Left lung (tissue), 10 donors: ENCODE data around the gene NCK2. TPM values are rescaled to one million over a fixed set of nuclear protein-coding genes. Genes with fewer than 3 reads are reported as not detected.

Experiments used
- ATAC-seq: fragments of 200-7000 bp; cut with Tn5 transposase; one replicate; pipeline ENCODE4 v1.9.1; 2020; ENCODE audit warnings: moderate library complexity
- DNase-seq, 4 donors: peaks; one replicate each; pipeline ENCODE4 v3.0.0-alpha.2; 2013 to 2020
- H3K27ac ChIP-seq, 2 donors: fragments of 200-600 bp; sonication (generic) in 1 of 2; one replicate each; pipeline versions ENCODE4 v1.5.0 to v1.8.0; 2020 to 2021
- H3K27me3 ChIP-seq, 2 donors: fragments of 200-600 bp; sonication (generic) in 1 of 2; one replicate each; pipeline versions ENCODE4 v1.5.0 to v1.8.0; 2020 to 2021
- H3K36me3 ChIP-seq, 2 donors: fragments of 200-600 bp; sonication (generic) in 1 of 2; one replicate each; pipeline versions ENCODE4 v1.5.0 to v1.8.0; 2020 to 2021
- H3K4me1 ChIP-seq, 2 donors: fragments of 200-600 bp; one replicate each; pipeline ENCODE4 v1.8.0; 2021
- H3K4me3 ChIP-seq, 2 donors: fragments of 200-600 bp; sonication (generic) in 1 of 2; one replicate each; pipeline versions ENCODE4 v1.5.0 to v1.8.0; 2020 to 2021; ENCODE audit warnings: mild to moderate bottlenecking in 1 of 2
- H3K9me3 ChIP-seq, 2 donors: fragments of 200-600 bp; sonication (generic) in 1 of 2; one replicate each; pipeline versions ENCODE4 v1.5.0 to v1.8.0; 2020 to 2021
- intact Hi-C, 2 donors: fragments of 100-400 bp; cut with DNase I; formaldehyde crosslinking; loops; one replicate each; pipeline versions ENCODE4 v1.11.2 to v1.14.2; 2022
- polyA plus RNA-seq, 6 donors: library from polyadenylated mRNA; unstranded; fragments of 120-200 nt; gene quantifications; one replicate each; pipeline ENCODE4 v1.2.1, GENCODE V29; 2013; ENCODE audit not compliant: insufficient read length in 6 of 6
- total RNA-seq, 2 donors: library from RNA; stranded (reverse); fragmentation: NEBNext Ultra II Directional; extraction: Animal tissue kit (Norgen Biotek cat#: 25700); gene quantifications; one replicate each; pipeline ENCODE4 v1.2.1, GENCODE V29; 2021
- TF ChIP-seq, protein P1 (sequence below), 2 donors: fragments of 200-600 bp; sonication (generic) in 1 of 2; IDR thresholded peaks; one replicate each; pipeline versions ENCODE4 v1.5.0 to v1.8.0; 2021; ENCODE audit warnings: antibody characterized with exemption in 2 of 2
- donor health status: DM: no; HTN: yes; CAD: no.
- donor health status: DM: no; HTN: no; CAD: no.

Gene NCK2
- total and polyA plus RNA-seq, 8 donors, result 37.6 to 88.5 (median 71.7) TPM

DNA sequence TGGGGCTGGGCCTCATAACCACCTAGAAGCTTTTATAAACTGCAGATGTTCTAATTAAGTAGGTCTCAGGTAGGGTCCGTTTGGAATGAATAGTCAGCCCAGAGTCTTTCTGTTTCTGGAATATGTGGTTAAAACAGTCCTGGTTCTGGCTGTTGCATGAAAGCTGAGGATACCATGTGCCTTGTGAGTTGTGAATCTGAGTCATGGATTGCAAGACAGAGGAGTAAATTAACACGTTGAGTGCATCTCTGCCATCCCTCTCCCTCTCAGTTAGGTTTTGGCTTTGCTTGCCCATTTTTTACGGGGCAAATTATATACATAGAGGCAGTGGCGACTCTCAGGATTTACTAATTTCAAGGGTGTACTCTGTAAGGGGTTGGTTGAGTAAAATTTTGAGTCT, 59.1 kb downstream of the NCK2 start:
- Histone ChIP-seq H3K9me3 (no peaks in the 10 kb centered on the region), H3K4me3 (no peak overlapping the region), H3K36me3 (no peaks in the 10 kb centered on the region), H3K27ac (peak overlapping the region in 1 of 2 donors; percentile 83), H3K4me1 (peaks cover 11 to 60% of the 10 kb centered on the region in 2 donors), H3K27me3 (no peaks in the 10 kb centered on the region)
- TF ChIP-seq, protein P1, sequence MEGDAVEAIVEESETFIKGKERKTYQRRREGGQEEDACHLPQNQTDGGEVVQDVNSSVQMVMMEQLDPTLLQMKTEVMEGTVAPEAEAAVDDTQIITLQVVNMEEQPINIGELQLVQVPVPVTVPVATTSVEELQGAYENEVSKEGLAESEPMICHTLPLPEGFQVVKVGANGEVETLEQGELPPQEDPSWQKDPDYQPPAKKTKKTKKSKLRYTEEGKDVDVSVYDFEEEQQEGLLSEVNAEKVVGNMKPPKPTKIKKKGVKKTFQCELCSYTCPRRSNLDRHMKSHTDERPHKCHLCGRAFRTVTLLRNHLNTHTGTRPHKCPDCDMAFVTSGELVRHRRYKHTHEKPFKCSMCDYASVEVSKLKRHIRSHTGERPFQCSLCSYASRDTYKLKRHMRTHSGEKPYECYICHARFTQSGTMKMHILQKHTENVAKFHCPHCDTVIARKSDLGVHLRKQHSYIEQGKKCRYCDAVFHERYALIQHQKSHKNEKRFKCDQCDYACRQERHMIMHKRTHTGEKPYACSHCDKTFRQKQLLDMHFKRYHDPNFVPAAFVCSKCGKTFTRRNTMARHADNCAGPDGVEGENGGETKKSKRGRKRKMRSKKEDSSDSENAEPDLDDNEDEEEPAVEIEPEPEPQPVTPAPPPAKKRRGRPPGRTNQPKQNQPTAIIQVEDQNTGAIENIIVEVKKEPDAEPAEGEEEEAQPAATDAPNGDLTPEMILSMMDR (IDR thresholded peaks at IDR 0.05), result no peak
- ATAC-seq (no peak), DNase-seq (no peak)
- intact Hi-C loops, result no loop called here

DNA sequence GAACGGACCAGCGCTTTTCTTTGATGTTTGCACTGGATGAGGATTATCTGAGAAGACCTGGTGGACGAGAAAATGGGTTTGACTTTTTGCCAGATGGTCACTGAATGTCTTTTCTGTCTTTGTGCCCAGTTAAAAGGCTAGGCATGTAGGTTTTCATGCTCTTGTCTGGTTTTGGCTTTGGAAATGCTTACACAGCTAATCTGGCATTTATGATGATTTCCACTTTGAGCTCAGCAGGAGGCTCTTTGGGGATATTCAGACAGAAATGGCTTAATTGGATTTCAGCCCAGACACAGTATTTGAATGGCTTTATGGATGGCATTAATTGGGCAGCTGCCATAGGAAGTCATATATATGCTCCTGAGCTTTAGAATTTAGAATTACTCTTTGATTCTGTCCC, 59.6 kb downstream of the NCK2 start:
- ATAC-seq (no peak), DNase-seq (peak in 1 of 4 donors; percentile 34)
- Histone ChIP-seq H3K9me3 (no peaks in the 10 kb centered on the region), H3K27me3 (no peaks in the 10 kb centered on the region), H3K4me1 (peaks cover 10 to 55% of the 10 kb centered on the region in 2 donors), H3K27ac (peak overlapping the region in 1 of 2 donors; percentile 83), H3K4me3 (no peak overlapping the region), H3K36me3 (no peaks in the 10 kb centered on the region)
- TF ChIP-seq, protein P1 (IDR thresholded peaks at IDR 0.05), result no peak
- intact Hi-C loops, result no loop called here

DNA sequence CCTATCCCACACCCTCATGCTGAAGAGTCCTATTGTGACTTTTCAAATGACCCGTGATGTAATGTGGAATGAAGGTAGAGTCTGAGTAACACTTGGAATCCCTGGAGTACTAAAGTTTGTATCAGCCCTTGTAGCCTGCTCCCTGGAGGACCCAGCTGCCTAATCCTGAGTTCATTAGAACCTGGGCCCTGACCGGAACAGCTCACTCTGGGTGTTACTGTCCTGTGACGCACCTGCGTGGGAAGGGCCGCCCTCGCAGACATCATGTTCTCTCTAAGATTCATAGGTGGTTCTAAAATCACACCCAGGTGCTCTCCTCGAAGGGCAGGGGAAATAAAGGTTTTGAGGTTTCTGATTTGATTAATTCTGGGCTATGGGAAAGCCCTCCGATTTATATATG, 62.3 kb downstream of the NCK2 start:
- Histone ChIP-seq H3K4me3 (no peak overlapping the region), H3K36me3 (no peaks in the 10 kb centered on the region), H3K4me1 (peaks cover 4 to 36% of the 10 kb centered on the region in 2 donors), H3K27me3 (no peaks in the 10 kb centered on the region), H3K9me3 (no peaks in the 10 kb centered on the region), H3K27ac (no peak overlapping the region)
- intact Hi-C loops, result no loop called here
- TF ChIP-seq, protein P1 (IDR thresholded peaks at IDR 0.05), result no peak
- ATAC-seq (no peak), DNase-seq (no peak)

DNA sequence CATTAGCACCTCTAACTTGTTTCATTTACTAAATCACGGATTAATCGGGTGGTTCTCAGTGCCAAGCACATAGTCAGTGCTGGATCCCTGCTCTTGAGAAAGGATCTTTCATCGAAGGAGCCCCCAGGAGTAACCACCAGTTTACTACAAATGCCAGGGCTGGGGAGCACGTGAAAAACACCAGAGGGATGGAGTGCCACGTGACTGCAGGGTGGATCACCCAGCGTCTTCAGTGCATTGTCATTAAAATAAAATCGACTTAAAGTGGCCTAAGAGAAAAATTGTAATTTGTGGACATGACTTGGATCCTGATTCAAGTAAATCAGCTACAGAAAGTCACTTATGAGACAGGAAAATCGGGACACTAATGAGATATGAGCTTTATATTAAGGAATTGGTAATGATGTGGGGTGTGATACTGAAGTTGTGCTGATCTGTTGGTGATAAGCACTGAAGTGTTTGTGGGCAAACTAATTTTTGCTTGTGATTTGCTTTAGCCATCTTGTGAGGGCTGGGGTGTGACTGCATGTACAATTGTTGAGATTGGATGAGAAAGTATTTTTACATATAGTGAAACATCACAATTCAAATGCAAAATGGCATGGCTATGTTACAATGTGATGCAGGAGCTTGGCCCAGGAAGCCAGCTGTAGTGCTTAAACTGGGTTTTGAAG, 63.8 kb downstream of the NCK2 start:
- no peak overlapping the region for H3K4me3 ChIP-seq
- no peaks in the 10 kb centered on the region for H3K27me3 ChIP-seq
- intact Hi-C loops, result no loop called here
- H3K36me3 ChIP-seq, result no peaks in the 10 kb centered on the region
- DNase-seq, result no peak
- ATAC-seq, result no peak
- TF ChIP-seq, protein P1 (IDR thresholded peaks at IDR 0.05), result no peak
- peaks cover 15 to 32% of the 10 kb centered on the region in 2 donors for H3K4me1 ChIP-seq
- no peaks in the 10 kb centered on the region for H3K9me3 ChIP-seq
- no peak overlapping the region for H3K27ac ChIP-seq

DNA sequence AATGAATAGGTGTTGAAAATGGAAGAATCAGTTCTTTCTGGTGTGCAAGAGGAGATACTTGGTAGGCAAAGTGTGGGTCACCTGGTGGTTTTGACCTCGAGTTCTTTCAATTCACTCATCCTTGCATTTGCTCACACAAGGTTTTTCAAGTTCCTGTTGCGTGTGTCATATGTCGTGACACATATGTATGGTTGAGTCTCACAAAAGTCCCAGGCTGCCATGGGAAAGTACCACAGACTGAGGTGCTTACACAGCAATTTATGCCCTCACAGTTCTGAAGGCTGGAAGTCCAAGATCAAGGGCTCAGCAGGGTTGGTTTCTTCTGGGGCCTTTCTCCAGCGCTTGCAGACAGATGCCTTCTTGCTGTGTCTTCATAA, 64.4 kb downstream of the NCK2 start:
- Histone ChIP-seq H3K27me3 (no peaks in the 10 kb centered on the region), H3K27ac (no peak overlapping the region), H3K9me3 (no peaks in the 10 kb centered on the region), H3K4me1 (peaks cover 15 to 27% of the 10 kb centered on the region in 2 donors), H3K36me3 (no peaks in the 10 kb centered on the region), H3K4me3 (no peak overlapping the region)
- DNase-seq (no peak), ATAC-seq (no peak)
- TF ChIP-seq, protein P1 (IDR thresholded peaks at IDR 0.05), result no peak
- intact Hi-C loops, result no loop called here
